Vagina (tissue), 2 donors: ENCODE results near the gene ALLC. TPM values are rescaled to one million over a fixed set of nuclear protein-coding genes. Genes with fewer than 3 reads are reported as not detected.
"Not testable (repeated sequence)": the region's sequence is repeated elsewhere in the genome, so short reads cannot be mapped to it uniquely, and the experiment has no call there.

Experiments used
- DNase-seq, 2 donors: peaks; one replicate each; pipeline ENCODE4 v3.0.0-alpha.2; 2017; ENCODE audit errors: extremely low spot score in 2 of 2
- H3K27ac ChIP-seq: fragments of 200-600 bp; sonication (generic); one replicate; pipeline ENCODE4 v1.5.1; 2019
- H3K27me3 ChIP-seq: fragments of 200-600 bp; sonication (generic); one replicate; pipeline ENCODE4 v1.5.1; 2019
- H3K36me3 ChIP-seq, 2 donors: fragments of 200-600 bp; sonication (generic); one replicate each; pipeline ENCODE4 v1.5.1; 2017 to 2019
- H3K4me1 ChIP-seq: fragments of 200-600 bp; sonication (generic); one replicate; pipeline ENCODE4 v1.5.1; 2019
- H3K4me3 ChIP-seq, 2 donors: fragments of 200-600 bp; sonication (generic); 1 replicate in 1 of 2; 2 replicates in 1 of 2; pipeline ENCODE4 v1.5.1; 2016 to 2019
- H3K9me3 ChIP-seq: fragments of 200-600 bp; sonication (generic); one replicate; pipeline ENCODE4 v1.5.1; 2019
- CTCF ChIP-seq, 3 experiments: fragments of 450-650 bp in 2 of 3; fragments of 200-600 bp in 1 of 3; sonication (generic) in 1 of 3; IDR thresholded peaks; one replicate each; pipeline ENCODE4 v1.5.1; 2017 to 2019; ENCODE audit warnings: antibody characterized with exemption in 3 of 3, mild to moderate bottlenecking in 2 of 3, moderate library complexity in 2 of 3
- POLR2A ChIP-seq, 2 donors: fragments of 450-650 bp; IDR thresholded peaks; one replicate each; pipeline ENCODE4 v1.6.1; 2017; ENCODE audit warnings: antibody characterized with exemption in 2 of 2, mild to moderate bottlenecking in 2 of 2, moderate library complexity in 2 of 2
- POLR2AphosphoS5 ChIP-seq, 2 donors: sonication (generic); formaldehyde crosslinking; IDR thresholded peaks; one replicate each; pipeline ENCODE4 v1.9.0; 2017; ENCODE audit warnings: antibody characterized with exemption in 2 of 2, mild to moderate bottlenecking in 2 of 2, low read depth in 1 of 2; ENCODE audit not compliant: insufficient read depth in 1 of 2
- intact Hi-C: fragments of 100-400 bp; cut with DNase I; formaldehyde crosslinking; loops from one replicate; pipeline ENCODE4 v1.15.1; 2023
- total RNA-seq: library from RNA; depleted of rRNA; stranded (reverse); fragments of >200 nt; gene quantifications from one replicate; pipeline ENCODE4 v1.2.3, GENCODE V29; 2016

The ALLC gene
- total RNA-seq, 1 donor from 2014 or later, result not detected

GRCh38 chr2:3618367-3618766 is 39.6 kb upstream of the ALLC start:
- no peaks in the 10 kb centered on the region for H3K27me3 ChIP-seq
- DNase-seq, result no peak
- no peaks in the 10 kb centered on the region for H3K9me3 ChIP-seq
- H3K4me3 ChIP-seq, result no peak overlapping the region
- H3K36me3 ChIP-seq, result no peaks in the 10 kb centered on the region
- no peak for TF ChIP-seq CTCF (IDR thresholded peaks at IDR 0.05)
- no peak for TF ChIP-seq POLR2A (IDR thresholded peaks at IDR 0.05)
- no peak for TF ChIP-seq POLR2AphosphoS5 (IDR thresholded peaks at IDR 0.05; ENCODE audit: insufficient read depth in 1 of 2, low read depth in 1 of 2)
- intact Hi-C loops, result no loop called here
- H3K4me1 ChIP-seq, result no peaks in the 10 kb centered on the region
- H3K27ac ChIP-seq, result no peak overlapping the region

DNA sequence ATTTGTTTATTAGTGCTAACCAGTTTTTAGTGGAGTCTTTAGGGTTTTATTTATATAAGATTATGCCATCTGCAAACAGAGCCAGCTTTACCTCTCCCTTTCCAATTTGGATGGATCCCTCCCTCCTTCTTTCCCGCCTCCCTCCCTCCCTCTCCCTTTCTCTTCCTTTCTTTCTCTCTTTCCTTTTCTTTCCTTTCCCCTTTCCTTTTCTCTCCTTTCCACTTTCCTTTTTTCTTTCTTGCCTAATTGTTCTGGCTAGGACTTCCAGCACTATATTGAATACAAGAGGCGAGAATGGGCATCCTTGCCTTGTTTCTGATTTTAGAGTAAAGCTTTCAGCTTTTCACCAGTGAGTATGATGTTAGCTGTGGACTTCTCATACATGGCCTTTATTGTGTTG is 39.0 kb upstream of the ALLC start:
- TF ChIP-seq POLR2A (IDR thresholded peaks at IDR 0.05), result no peak
- no peak for TF ChIP-seq CTCF (IDR thresholded peaks at IDR 0.05)
- TF ChIP-seq POLR2AphosphoS5 (IDR thresholded peaks at IDR 0.05; ENCODE audit: insufficient read depth in 1 of 2, low read depth in 1 of 2), result no peak
- H3K27ac ChIP-seq, result no peak overlapping the region
- H3K36me3 ChIP-seq, result no peaks in the 10 kb centered on the region
- H3K4me1 ChIP-seq, result no peaks in the 10 kb centered on the region
- no peaks in the 10 kb centered on the region for H3K27me3 ChIP-seq
- intact Hi-C loops, result no loop called here
- H3K9me3 ChIP-seq, result no peaks in the 10 kb centered on the region
- no peak overlapping the region for H3K4me3 ChIP-seq
- no peak for DNase-seq

- H3K4me3 ChIP-seq, intact Hi-C loops, H3K4me1 ChIP-seq, H3K36me3 ChIP-seq, DNase-seq, H3K9me3 ChIP-seq, H3K27me3 ChIP-seq, H3K27ac ChIP-seq: not testable (repeated sequence)
These were observed 38.3 kb upstream of the ALLC start for GRCh38 chr2:3619661-3620060.

DNA sequence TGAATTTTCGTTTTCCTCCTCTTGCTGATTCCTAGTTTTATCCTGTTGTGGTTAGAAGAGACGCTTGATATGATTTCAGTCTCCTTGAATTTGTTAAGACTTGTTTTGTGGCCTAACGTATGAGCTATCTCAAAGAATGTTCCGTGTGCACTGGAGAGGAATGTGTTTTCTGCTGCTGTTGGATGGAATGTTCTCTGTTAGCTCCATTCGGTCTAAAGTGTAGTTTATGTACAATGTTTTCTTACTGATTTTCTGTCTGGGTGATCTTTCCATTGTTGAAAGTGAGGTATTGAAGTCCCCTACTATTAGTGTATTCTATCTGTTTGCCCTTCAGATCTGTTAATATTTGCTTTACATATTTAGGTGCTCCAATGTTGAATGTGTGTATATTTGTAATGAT is 37.2 kb upstream of the ALLC start:
- Histone ChIP-seq H3K4me1 (no peaks in the 10 kb centered on the region), H3K27ac (no peak overlapping the region), H3K9me3 (no peaks in the 10 kb centered on the region), H3K27me3 (no peaks in the 10 kb centered on the region), H3K36me3 (no peaks in the 10 kb centered on the region), H3K4me3 (no peak overlapping the region)
- DNase-seq, result no peak
- TF ChIP-seq POLR2AphosphoS5 (IDR thresholded peaks at IDR 0.05; ENCODE audit: insufficient read depth in 1 of 2, low read depth in 1 of 2), result no peak
- no peak for TF ChIP-seq POLR2A (IDR thresholded peaks at IDR 0.05)
- TF ChIP-seq CTCF (IDR thresholded peaks at IDR 0.05), result no peak
- intact Hi-C loops, result no loop called here

DNA sequence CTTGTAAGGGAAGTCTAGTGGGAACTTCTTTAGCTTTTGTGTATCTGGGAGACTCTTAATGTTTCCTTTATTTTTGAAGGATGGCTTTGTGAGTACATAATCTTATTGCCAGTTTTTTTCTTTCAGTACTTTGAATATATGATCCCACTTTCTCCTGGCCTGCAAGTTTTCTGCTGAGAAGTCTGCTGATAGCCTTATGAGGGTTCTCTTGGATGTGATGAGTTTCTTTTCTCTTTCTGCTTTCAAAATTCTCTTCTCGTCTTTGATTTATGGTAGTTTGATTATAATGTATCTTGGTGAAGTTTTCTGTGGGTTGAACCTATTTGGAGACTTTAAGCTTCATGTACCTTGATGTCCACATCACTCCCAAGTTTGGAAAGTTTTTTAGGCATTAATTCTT is 35.0 kb upstream of the ALLC start:
- no peak for DNase-seq
- TF ChIP-seq CTCF (IDR thresholded peaks at IDR 0.05), result no peak
- TF ChIP-seq POLR2AphosphoS5 (IDR thresholded peaks at IDR 0.05; ENCODE audit: insufficient read depth in 1 of 2, low read depth in 1 of 2), result no peak
- TF ChIP-seq POLR2A (IDR thresholded peaks at IDR 0.05), result no peak

More for the DNA sequence above, 35.0 kb upstream of the ALLC start:
- intact Hi-C loops, result no loop called here
- no peak overlapping the region for H3K27ac ChIP-seq
- H3K4me3 ChIP-seq, result no peak overlapping the region
- H3K9me3 ChIP-seq, result no peaks in the 10 kb centered on the region
- H3K36me3 ChIP-seq, result no peaks in the 10 kb centered on the region
- no peaks in the 10 kb centered on the region for H3K4me1 ChIP-seq
- no peaks in the 10 kb centered on the region for H3K27me3 ChIP-seq
